ENCODE data around the gene PHF10. TPM values are rescaled to one million over a fixed set of nuclear protein-coding genes. Genes with fewer than 3 reads are reported as not detected.
A peak's percentile ranks its signal among the peaks of the same experiment; 100 is the strongest.
"Not testable (repeated sequence)": the region's sequence is repeated elsewhere in the genome, so short reads cannot be mapped to it uniquely, and the experiment has no call there.

PHF10 gene
- total RNA-seq, 1 donor from 2014 or later, result 85.9 TPM

GRCh38 chr6:169701311-169701953 lies 22.9 kb downstream of the PHF10 start:
- H3K4me3 Mint-ChIP-seq, result peak overlapping the region; percentile 97
- H3K27me3 Mint-ChIP-seq (ENCODE audit: low read depth), result no peaks in the 10 kb centered on the region
- no peak for DNase-seq (ENCODE audit: low read depth, low spot score)
- H3K27ac Mint-ChIP-seq (ENCODE audit: unreplicated experiment), result peak overlapping the region; percentile 93
- H3K4me1 Mint-ChIP-seq, result peaks cover 40% of the 10 kb centered on the region
- no peaks in the 10 kb centered on the region for H3K9me3 Mint-ChIP-seq
- peaks cover 9% of the 10 kb centered on the region for H3K36me3 Mint-ChIP-seq (ENCODE audit: low read depth)
- no peak for TF ChIP-seq CTCF (conservative IDR thresholded peaks at IDR 0.05)

GRCh38 chr6:169700296-169700695 lies 24.0 kb downstream of the PHF10 start:
- Mint-ChIP-seq H3K36me3 (ENCODE audit: low read depth) (peaks cover 14% of the 10 kb centered on the region), H3K27me3 (ENCODE audit: low read depth) (no peaks in the 10 kb centered on the region), H3K9me3 (no peaks in the 10 kb centered on the region), H3K4me1 (peaks cover 40% of the 10 kb centered on the region), H3K27ac (ENCODE audit: unreplicated experiment) (no peak overlapping the region), H3K4me3 (peak overlapping the region; percentile 97)
- TF ChIP-seq CTCF (conservative IDR thresholded peaks at IDR 0.05), result no peak
- DNase-seq (ENCODE audit: low read depth, low spot score), result no peak

GRCh38 chr6:169697115-169697514 lies 27.2 kb downstream of the PHF10 start:
- H3K36me3 Mint-ChIP-seq (ENCODE audit: low read depth), result peaks cover 24% of the 10 kb centered on the region
- H3K4me1 Mint-ChIP-seq, result peaks cover 22% of the 10 kb centered on the region
- not testable (repeated sequence) for H3K27me3 Mint-ChIP-seq (ENCODE audit: low read depth); H3K27ac Mint-ChIP-seq (ENCODE audit: unreplicated experiment); H3K9me3 Mint-ChIP-seq; H3K4me3 Mint-ChIP-seq
- peak; percentile 28 for DNase-seq (ENCODE audit: low read depth, low spot score)
- peak; percentile 53 for TF ChIP-seq CTCF (conservative IDR thresholded peaks at IDR 0.05)

GRCh38 chr6:169695131-169695530 lies 29.2 kb downstream of the PHF10 start:
- H3K36me3 Mint-ChIP-seq (ENCODE audit: low read depth), result peaks cover 35% of the 10 kb centered on the region
- DNase-seq (ENCODE audit: low read depth, low spot score), result no peak
- no peak overlapping the region for H3K4me3 Mint-ChIP-seq
- no peaks in the 10 kb centered on the region for H3K27me3 Mint-ChIP-seq (ENCODE audit: low read depth)
- no peak overlapping the region for H3K27ac Mint-ChIP-seq (ENCODE audit: unreplicated experiment)
- H3K9me3 Mint-ChIP-seq, result peaks cover 5% of the 10 kb centered on the region
- H3K4me1 Mint-ChIP-seq, result peaks cover 14% of the 10 kb centered on the region
- TF ChIP-seq CTCF (conservative IDR thresholded peaks at IDR 0.05), result no peak

- no peak for TF ChIP-seq CTCF (conservative IDR thresholded peaks at IDR 0.05)
- Mint-ChIP-seq H3K27me3 (ENCODE audit: low read depth) (no peaks in the 10 kb centered on the region), H3K4me1 (peaks cover 5% of the 10 kb centered on the region), H3K36me3 (ENCODE audit: low read depth) (peaks cover 50% of the 10 kb centered on the region), H3K4me3 (no peak overlapping the region), H3K27ac (ENCODE audit: unreplicated experiment) (no peak overlapping the region), H3K9me3 (peaks cover 16% of the 10 kb centered on the region)
- no peak for DNase-seq (ENCODE audit: low read depth, low spot score)
Measured at GRCh38 chr6:169692516-169692915, 31.8 kb downstream of the PHF10 start.

All from neural crest cell (in vitro differentiated cells).